Stimulated activated CD8-positive, alpha-beta memory T cell treated with anti-CD3 and anti-CD28 coated beads, Interleukin-7, amount 100 ng/mL, for 1 hour (primary cell): ENCODE results near the gene MYO1E.
"Not testable (repeated sequence)": the region's sequence is repeated elsewhere in the genome, so short reads cannot be mapped to it uniquely, and the experiment has no call there.

Experiments
- DNase-seq, 2 donors: peaks; one replicate each; pipeline ENCODE4 v3.0.0-alpha.2; 2020; ENCODE audit warnings: low read depth in 2 of 2

The MYO1E gene

GRCh38 chr15:59372352-59373211 is at the start of gene MYO1E:
Gene MYO1E, minus strand, starts transcription at chr15:59372871. Its CDS starts 371 bp downstream, at chr15:59372500.
- peak in 1 of 2 donors; percentile 5 for DNase-seq

DNA sequence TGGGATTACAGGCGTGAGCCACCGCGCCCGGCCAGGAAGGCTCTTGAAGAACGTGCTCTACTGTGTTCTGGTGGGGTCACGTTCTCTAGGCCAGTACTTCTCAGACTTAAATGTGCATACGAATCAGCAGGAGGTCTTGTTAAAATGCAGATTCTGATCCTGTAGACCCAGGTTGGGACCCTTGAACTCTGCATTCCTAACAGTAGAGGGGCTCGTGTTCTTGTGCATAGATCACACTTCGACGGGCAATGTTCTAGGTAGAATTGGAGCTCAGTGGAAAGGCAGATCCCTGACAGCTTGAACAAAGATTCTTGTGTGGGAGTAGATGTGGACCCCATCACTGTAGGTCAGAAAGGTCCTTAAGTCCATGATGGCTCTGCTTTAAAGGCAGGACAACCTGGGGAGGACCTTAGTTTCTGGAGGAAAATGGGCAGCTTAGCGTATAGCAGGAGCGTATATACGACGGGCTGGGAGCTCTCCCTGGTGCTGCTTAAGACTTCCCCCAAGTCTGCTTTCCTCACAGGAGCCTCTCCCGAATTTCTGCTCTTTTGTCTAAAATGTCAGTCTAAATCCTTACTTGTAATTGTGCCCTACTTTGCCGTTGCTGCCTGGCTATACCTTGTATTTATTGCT is 48.4 kb upstream of the MYO1E start:
- no peak for DNase-seq

DNA sequence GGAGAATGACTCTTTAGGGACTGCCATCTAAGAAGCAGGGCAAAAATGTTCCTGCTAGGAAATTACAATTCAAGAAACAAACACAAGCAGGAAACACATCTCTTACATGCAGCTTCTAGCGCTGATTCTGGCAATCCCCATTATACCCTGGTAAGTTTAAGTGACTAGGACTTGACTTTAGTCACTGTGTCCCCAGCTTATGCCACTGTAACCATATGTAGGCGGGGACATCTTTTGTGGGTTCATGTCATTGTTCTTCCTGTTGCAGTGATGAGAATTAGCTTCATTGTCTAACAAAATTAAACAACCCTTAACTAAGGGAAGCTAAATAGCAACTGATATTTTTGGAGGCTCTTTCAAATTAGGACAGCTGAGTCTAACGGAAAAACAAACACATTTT is 47.4 kb upstream of the MYO1E start:
- DNase-seq: no peak

- DNase-seq: no peak
Measured at GRCh38 chr15:59419170-59419569, 46.5 kb upstream of the MYO1E start.

DNA sequence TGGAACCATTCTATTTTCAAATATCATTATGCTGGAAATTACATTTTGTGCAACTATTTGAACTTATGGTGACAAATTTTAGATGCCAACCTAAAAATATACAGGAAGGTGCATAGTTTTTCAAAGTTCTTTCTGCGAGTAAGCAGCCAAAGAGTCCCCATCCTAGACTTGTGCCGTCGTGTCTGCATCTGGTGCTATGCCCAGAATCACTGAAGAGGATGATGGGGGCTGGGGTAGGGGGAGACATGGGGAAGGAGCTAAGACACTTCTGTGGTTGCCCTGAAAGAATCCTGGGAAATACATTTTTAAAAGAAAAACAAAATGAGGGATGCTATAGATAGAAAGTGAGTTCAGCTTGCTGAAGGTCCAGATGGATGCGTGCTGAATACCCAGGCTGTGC is 44.1 kb upstream of the MYO1E start:
- no peak for DNase-seq

GRCh38 chr15:59413577-59413976 is 40.9 kb upstream of the MYO1E start:
- DNase-seq: no peak

DNA sequence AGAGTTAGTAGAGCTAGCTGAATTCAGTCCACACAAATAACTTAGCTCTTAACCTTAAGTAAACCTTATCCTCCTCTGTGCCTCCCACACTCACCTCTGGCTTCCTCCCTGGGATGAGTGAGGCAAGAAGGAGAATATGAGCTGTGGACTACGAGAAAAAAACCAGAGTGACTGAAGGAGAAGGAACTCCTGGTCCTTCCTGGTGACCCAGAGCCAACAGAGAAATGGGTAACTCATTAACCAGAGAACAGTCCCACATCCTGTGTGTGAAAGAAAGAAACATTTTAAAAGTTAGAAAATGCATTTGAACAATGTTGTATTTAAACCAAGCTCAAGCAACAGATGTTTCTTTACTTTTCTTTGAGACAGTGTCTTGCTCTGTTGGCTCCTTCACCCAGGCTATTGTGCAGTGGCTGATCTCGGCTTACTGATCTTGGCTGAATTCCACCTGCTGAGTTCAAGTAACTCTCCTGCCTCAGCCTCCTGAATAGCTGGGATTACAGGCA is 37.8 kb upstream of the MYO1E start:
- no peak for DNase-seq

- DNase-seq: no peak
Measured at GRCh38 chr15:59407946-59408345, 35.3 kb upstream of the MYO1E start.

DNA sequence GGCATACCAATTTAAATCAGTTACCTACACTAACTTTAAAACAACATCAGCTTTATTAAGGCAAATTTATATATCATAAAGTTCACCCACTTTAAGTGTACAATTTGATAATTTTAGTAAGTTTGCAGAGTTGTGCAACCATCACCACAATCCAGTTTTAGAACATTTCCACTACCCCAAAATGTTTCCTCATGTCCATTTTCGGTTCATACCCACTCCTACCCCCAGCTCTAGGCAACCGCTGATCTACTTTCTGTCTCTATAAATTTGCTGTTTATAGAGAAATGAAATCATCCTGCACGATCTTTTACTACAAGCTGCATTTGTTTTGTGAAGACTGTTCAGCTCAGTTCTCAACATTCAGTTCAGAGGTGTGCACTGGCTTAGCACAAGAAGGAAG is 33.8 kb upstream of the MYO1E start:
- no peak for DNase-seq

DNA sequence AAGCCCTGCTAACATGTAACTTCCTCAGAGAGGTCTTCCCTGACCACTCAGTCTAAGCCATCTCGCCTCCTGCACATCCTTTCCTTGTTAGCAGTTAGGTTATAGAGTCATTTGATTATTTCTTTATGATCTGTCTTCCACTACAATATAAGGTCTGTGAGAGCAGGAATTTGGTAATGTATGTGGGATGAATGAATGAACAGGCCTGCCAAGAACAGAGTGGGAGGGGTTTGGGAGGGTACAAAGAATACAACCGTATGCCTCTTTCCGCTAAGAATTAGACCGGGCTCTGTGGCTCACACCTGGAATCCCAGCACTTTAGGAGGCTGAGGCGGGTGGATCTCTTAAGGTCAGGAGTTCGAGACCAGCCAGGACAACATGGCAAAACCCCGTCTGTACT is 32.4 kb upstream of the MYO1E start:
- DNase-seq: no peak

- no peak for DNase-seq
Measured at GRCh38 chr15:59401824-59402569, 29.3 kb upstream of the MYO1E start.

GRCh38 chr15:59401051-59401823 is 28.6 kb upstream of the MYO1E start:
- not testable (repeated sequence) for DNase-seq

DNA sequence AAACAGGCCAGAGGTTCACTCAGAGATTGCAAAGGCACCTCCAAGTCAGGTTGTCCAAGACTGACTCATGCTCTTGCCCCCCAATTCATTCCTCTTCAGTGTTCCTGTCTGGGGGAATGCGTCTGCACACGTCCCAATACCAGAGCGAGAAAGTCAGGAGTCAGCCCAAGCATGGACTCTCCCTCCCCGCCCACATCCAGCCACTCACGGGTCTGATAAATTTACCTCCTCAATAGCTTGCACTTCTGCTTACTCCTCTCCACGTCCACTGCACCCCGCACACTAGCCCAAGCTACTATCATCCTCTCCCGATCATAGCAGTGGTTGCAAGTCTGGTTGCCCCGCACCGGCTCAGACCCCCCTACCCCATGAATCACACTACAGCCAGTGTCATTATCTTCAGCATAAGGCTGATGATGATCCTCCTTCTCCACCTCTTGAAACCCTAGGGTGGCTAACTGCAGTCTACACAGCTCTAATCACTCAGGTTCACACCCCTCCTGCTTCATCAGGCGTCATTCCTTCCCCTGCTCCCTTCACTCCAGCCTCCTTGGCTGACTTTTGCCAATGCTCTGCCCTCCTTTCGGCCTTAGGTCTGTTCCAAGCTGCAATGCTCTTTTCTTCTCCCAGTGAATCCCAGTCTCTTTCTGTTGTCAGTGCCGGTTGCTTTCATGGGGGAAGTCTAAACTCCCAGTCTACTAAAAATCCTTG is 27.6 kb upstream of the MYO1E start:
- DNase-seq: no peak

GRCh38 chr15:59399465-59400102 is 26.9 kb upstream of the MYO1E start:
- DNase-seq: no peak

GRCh38 chr15:59398220-59398619 is 25.5 kb upstream of the MYO1E start:
- DNase-seq: no peak

GRCh38 chr15:59396679-59397078 is 24.0 kb upstream of the MYO1E start:
- no peak for DNase-seq

- DNase-seq: no peak
Measured at GRCh38 chr15:59396211-59396610, 23.5 kb upstream of the MYO1E start.

DNA sequence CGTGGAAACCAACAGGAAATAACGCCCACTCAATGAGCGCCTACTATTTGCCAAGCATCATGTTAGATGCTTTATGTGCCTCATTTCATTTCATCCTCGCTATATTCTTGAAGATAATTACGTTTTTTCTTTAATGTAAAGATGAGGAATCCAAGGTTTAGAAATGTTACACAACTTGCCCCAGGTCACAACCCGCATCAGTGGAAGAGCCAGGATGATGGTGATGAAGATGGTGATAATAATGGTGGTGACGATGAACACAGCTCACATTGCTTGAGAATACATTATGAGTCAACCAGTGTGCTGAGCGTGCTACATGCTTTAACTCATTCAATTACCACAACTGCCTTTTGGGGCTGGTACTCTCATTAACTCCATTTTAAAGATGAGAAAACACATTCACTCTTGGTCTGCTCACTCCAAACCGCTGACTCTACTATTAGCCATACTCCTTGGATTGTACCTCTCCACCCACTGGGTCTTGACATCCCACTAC is 21.5 kb upstream of the MYO1E start:
- DNase-seq: no peak

- no peak for DNase-seq
Measured at GRCh38 chr15:59392299-59392698, 19.6 kb upstream of the MYO1E start.

- no peak for DNase-seq
Measured at GRCh38 chr15:59388670-59389069, 16.0 kb upstream of the MYO1E start.
